SW 1271 (cell line): ENCODE measurements around the gene ULBP1.
"Not testable (repeated sequence)": the region's sequence is repeated elsewhere in the genome, so short reads cannot be mapped to it uniquely, and the experiment has no call there.

Source experiments
- DNase-seq, 2 experiments: peaks; one replicate each; lab custom pipeline; 2025; lab: John Stamatoyannopoulos, UW

Gene ULBP1

DNA sequence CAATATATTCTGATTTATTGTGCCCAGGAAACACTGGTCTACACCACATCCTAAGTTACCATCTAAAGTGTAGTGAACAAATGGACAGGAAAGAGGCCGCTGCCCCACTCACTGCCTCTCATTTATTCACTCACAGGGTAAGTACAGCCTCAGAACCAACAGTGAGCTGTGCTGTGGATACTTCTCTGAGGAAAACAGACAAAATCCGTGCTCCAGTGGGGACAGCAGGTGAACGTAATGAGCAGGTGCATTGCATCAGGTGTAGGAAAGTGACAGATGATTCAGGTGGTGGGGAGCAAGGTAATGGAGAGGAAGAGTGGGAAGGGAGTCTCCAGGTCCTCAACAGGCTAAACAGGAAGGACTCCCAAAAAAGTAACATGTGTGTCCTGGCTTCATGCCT lies 30.3 kb upstream of the ULBP1 start:
- DNase-seq = no peak

DNA sequence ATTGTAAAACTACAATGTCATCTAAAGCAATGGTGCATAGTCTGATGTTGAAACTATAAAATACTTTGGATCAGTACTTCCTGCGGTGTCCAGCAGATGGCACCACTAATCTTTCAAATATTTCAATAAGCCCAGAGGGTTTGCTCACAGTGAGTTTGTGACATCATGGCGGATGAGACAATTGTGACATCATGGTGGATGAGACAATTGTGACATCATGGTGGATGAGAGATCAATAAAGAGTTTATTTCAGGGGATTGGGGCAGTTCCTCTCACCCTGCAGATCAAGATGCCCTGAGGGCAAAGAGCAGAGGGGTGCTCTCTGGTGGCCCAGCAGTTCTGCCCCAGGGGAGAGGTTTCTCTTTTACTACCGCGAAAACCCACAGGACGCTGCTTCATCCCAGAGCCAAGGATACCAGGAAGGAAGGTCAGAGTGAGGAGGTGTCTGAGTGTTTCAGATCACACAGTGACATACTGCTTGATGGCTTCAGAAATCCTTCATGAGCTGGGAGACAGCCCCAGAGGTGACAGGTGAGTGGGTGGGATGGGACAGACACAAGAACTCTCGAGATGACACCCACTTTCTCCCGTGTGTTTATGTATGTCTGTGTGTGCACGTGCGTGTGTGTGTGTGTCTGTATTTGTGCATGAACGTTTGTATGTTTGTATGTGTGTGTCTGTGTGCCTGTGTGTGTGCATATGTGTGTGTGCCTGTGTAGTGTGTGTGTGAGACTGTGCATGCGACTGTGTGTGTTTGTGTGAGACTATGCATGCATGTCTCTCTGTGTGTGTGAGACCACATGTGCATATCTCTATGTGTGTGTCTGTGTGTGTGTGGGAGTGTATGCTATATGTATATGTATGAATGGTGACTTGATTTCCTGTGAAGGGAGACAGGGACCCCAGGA lies 29.2 kb upstream of the ULBP1 start:
- DNase-seq = peak; percentile 54 to 67

DNA sequence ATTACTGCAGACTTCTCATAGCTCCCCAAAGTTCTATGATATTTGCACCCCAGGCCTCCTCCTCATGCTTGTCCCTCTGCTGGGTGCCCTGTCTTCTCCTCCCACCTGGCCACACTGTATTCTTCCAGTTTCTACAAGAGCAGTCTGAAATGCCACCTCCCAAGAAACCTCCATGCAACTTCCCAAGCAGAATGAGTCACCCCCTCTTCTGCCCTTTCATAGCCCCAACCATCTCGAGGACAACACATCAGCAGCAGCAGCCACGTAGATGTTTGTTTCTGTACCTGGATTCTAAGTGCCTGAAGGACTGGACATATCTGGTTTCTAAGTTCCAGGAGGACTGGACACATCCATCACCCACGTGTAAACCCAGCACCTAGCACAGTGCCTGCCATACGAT lies 28.5 kb upstream of the ULBP1 start:
- no peak for DNase-seq

DNA sequence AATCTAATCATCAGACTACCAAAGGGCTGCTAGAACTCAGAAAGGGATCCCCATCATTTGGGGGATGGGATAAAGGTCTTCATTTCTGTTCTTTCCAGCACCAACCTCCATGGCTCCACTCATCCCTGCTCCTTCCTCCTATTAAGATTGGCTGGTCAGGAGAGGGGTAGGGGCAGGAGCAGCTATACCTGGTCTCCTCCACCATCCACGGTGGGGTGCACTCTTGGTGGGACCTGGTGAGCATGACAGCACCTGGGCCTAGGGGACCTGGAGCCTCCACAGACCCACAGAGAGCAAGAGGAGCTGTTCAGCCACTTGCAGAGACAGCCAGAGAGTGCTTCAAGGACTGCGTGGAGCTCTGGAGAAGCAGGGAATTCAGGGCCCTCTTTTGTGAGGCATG lies 28.1 kb upstream of the ULBP1 start:
- no peak for DNase-seq

DNA sequence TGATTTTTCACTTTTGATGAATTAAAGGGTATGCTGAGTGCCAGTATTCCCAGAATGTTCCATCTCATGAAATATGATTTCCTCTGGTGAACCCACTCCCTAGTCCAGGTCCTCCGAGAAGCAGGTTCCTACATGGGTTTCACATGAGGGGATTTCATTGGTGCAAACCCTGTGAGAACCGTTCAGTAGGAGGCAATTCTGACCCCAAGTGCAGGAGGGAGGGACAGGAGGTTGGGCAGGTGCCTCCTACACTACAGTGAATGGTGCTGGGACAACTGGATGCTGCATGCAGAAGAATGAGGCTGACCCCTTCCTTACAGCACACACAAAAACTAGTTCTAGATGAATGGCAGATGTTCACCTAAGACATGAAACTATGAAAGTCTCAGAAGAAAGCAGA lies 27.0 kb upstream of the ULBP1 start:
- no peak for DNase-seq

DNA sequence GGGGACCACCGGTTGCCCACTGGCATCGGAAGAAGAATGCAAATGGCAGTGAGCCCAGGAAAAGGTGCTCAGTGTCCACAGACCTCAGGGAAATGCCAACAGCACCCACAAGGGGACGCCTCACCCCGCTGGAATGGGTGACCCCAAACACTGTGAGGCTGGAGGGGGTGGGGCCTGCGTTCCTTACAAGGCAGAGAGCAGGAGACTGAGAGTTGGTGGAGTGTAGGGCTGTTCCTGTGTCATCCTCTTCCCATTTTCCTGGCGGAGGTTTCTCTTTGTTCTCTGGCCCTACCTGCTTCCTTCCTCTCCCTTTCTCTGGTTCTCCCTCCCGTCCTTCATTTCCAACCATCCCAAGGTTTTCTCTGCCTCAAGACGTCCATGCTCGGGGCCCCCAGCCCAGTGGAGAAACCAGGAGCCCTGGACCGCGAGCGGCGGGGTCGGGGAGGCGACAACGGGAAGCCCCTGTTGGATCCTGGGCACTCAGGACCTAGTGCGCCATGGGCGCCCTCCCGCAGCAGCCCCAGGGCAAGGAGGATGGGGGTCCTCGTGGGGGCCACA lies 25.7 kb upstream of the ULBP1 start:
- not testable (repeated sequence) for DNase-seq

DNA sequence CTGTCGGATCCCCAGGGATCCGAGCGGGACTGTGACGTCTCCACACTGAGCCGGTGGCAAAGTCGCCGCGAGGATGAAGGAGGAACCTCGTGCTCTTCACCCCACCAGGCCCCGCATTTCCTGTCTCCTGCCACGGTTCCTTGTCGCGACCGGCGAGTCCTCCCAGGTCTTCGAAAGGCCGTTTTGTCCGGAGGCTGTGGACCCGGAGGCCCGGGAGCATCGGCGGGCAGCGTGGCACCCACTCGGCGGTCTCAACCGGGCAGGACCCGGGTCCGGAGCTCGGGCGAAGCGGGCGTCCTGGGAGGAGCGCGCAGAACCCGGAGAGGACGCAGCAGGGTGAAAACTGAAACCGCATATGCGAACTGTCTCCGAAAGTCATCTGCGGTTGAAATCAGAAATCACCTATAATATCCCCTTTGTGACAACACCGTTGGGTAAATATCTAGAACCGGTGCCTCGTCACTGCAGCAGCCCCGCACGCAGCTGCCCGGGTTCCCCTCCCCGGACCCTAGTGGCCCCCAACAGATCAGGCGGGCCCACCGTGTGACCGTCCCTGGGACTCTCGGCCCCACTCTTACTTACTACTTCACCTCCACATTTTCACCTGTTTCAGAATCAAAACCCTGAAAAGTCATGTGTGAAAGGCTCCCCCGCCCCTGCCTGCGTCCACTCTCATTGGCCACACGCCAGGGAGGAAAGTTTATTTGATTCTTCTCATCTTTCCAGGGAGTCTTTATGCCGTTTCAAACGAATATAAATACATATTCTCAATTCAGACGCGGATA lies 25.0 kb upstream of the ULBP1 start:
- DNase-seq = no peak

DNA sequence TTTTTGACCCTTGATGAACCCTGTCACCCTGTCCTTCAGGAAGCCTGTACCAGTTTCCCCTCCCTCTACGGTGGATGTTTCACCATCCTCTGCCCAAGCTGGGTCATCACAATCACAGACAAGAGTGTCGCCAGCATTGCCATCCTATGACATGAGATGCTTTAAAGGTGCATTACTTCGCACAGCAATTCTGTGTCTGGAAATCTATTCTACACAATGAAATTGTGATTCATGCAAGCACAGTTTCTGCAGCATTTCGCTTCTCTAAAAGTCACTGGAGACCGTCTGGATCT lies 24.4 kb upstream of the ULBP1 start:
- no peak for DNase-seq

DNA sequence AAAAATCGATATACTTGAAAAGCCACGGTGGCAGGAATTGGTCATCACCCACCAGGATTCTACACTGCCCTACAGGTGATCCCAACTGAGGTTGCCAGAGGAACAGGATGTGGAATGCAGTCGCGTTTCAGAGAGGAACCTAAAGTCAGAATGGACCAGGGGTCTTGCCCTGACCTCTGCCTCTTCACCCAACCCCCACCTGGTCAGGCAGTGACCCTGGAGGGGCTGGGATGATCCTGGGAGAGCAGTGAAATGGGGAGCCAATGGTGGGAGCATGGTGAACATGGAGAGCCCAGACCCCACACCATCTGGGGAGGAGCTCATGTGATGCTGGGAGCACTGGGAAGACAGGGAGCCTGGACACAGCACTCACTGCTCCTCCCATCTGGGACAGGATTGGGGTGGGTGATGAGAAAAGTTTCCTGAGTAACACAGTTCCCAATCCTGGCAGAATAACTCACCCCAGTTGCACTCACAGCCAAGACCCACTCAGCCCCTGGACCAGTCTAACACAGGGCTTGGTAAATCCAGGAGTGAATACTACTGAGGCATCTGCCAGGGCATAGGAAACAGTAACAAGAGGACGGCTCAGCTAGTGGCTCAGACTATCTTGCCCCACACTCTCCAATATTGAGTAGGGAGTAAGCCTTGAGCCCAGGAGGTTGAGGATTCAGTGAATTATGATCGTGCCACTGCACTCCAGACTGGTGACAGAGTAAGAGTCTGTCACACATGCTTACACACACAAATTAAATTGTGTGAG lies 23.7 kb upstream of the ULBP1 start:
- no peak for DNase-seq

DNA sequence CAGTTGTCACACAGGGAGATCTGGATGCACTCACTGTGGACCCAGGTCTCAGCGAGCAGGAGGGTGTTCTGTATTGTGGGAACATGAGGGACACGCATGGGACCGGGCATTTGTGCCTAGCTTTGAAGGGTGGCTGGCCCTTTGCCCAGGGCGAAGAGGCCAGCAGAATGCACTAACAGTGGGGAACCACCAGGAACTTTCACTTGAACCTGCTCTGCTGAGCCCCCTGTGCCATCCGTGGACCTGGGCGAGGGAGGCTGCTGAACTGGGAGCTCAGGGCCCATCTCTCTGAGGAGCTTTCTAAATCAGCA lies 23.1 kb upstream of the ULBP1 start:
- DNase-seq = no peak

DNA sequence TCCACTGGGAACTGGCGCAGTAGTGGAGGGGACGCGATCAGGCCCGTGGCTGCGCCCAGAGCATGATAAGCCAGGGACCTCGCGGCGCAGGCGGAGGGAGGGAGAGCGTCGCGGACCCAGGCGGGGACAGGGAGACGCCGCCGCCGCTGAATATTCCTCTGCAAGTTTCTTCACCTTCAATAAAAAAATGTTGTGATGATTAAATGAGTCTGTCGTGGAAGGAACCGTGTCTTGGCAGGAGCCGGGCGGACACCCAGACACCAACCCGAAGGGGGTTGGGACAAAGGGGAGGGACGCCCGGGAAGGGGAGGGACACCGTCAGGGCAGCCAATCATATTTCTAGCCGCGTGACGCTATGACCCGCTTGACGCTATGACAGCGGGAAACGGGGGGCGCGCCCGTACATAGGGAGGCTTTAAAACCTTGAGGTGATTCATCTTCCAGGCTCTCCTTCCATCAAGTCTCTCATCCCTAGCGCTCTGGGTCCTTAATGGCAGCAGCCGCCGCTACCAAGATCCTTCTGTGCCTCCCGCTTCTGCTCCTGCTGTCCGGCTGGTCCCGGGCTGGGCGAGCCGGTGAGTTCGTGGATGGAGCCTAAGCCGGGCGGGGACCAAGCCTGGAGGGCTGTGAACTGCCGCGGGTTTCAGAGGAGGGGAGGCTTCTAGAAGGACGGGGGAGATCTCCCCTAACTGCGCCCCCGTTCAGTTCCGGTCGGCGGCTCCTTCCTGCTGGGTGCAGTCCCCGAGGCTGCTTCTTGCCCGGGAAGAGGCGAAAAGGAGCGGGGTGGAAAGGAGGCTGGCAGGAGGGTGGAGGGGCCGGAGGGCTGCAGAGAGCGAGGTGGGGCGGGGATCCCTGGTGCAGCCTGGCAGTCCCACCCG lies 21.9 kb upstream of the ULBP1 start, which contains the start of gene ULBP2:
TSS of gene ULBP2 (plus strand) at position 432 of the 878 bp plus-strand sequence. CDS start at position 491, 59 bp downstream.
- peak; percentile 92 for DNase-seq

DNA sequence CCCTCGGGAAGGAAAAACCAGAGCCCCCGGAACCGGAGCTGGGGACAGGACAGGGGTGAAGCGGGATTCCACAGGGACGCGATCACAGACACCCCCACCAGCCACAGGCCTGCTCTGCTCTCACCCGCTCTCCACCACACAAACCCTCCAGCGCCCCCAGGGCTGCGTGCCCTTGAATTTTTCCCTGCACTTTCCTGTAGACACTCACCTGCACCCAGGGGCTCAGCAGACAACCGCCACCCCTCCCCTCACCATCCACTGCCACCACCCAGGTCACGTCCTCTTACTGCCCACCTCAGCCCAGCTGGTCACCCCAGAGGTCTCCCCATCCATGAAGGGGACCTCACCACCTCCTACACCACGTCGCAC lies 21.3 kb upstream of the ULBP1 start:
- DNase-seq = no peak

DNA sequence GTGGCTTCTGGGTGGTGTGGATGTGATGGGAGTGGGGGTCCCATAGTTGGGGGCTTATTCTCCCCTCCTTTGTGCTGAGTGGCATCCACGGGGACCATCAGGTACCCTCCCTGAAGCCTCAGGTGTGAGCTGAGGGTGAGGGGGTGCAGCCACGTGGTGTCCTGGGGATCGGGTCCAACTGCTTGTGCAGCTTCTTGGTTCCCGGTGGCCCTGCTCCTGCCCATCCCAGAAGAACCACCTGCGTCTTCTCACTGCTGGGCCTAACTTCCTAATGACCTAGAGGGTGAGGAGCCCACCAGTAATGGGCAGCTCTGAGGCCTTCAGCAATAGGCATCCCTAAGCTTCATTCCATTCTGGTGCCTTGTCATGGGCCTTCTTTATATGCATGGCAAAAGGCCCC lies 20.4 kb upstream of the ULBP1 start:
- not testable (repeated sequence) for DNase-seq

DNA sequence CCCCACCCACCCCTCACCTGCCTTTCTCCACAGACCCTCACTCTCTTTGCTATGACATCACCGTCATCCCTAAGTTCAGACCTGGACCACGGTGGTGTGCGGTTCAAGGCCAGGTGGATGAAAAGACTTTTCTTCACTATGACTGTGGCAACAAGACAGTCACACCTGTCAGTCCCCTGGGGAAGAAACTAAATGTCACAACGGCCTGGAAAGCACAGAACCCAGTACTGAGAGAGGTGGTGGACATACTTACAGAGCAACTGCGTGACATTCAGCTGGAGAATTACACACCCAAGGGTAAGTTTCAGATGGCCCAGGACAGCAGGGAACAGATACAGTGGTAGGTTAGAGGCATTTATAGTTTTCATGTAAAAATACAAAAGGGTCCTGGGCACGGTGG lies 18.5 kb upstream of the ULBP1 start:
- not testable (repeated sequence) for DNase-seq

DNA sequence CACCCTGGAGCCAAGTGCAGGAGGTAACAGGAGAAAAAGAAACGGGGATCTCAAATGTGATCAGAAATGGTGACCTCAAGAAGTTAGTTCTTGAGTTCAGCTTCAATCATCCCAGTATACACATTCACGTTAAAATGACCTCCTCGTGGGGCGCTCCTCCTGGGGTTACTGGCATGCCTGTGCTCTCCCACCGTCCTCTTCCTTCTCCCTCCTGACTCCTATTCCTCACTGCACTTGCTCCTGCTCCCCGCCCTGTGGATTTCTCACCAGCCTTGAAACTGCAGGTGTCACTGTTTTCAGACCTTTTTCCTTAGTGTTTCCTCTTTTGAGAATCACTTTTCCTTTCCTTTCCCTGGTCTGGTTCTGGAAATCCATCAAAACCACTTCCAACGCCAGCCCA lies 17.1 kb upstream of the ULBP1 start:
- not testable (repeated sequence) for DNase-seq

DNA sequence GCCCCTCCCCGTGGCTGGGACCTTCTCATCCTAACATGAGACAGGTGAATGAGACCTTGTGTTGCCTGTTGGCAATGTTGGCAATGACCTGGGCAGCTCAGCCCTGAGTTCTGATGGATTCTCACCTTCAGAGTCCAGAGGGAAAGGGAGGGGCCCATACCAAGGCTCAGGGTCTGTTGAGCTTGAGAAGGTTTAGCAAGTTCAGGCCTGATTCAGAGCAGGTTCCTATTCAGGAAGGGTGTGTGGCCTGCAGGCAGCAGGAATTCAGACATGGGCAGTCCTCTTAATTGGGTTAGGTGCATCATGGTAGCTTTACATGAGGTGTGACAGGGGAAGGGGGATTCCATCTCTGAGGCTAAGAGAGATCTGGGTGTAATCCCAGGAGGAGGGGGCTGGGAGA lies 16.2 kb upstream of the ULBP1 start:
- not testable (repeated sequence) for DNase-seq

DNA sequence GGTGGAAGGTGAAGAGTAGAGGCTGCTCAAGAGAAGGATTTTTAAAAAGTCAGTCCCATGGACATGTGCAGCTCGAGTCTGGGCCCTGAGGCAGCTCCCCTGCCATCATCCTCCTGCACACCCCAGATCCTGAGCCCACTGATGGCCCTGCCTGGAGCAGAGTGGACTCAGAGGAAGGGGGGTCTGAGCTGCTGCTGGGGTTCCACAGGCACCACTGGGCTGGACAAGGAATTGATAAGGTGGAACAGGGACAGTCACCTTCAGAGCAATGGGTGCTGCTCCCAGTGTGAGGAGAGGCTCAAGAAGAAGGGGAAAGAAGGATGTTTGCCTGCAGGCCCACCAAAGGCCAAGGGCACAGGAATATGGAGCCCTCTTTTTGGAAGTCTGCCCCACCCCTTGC lies 15.7 kb upstream of the ULBP1 start:
- DNase-seq = no peak

DNA sequence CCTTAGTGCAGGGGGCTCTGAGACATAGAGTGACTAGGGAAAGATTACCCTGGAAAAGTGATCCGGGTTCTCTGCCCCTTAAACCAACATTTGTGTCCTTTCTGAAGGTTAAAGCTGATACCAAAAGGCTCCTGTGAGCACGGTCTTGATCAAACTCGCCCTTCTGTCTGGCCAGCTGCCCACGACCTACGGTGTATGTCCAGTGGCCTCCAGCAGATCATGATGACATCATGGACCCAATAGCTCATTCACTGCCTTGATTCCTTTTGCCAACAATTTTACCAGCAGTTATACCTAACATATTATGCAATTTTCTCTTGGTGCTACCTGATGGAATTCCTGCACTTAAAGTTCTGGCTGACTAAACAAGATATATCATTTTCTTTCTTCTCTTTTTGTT lies 15.1 kb upstream of the ULBP1 start:
- DNase-seq = no peak

DNA sequence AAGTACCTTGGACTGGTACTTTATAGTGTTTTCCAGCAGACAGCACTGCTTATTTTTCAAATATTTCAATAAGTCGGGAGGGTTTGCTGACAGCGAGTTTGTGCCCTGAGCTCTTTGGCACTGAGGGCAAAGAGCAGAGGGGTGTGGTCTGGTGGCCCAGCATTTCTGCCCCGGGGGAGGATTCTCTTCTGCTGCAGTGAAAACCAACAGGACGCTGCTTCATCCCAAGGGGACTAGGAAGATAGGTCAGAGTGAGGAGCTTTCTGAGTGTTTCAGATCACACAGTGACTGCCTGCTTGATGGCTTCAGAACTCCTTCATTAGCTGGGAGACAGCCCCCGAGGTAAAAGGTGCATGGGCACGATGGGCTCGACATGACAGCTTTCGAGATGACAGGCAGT lies 13.3 kb upstream of the ULBP1 start:
- no peak for DNase-seq

DNA sequence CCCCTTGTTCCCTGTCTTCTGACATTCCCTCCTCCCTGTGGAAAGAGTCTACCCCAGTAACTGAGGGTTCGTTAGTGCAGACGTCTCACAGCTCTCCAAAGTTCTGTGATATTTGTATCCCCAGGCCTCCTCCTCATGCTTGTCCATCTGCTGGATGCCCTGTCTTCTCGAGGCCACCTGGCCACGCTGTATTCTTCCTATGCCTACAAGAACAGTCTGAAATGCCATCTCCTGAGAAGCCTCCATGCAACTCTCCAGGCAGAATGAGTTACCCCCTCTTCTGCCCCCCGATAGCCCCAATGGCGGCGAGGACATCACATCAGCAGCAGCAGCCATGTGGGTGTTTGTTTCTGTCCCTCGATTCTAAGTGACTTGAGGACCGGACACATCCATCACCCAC lies 12.6 kb upstream of the ULBP1 start:
- DNase-seq = no peak

DNA sequence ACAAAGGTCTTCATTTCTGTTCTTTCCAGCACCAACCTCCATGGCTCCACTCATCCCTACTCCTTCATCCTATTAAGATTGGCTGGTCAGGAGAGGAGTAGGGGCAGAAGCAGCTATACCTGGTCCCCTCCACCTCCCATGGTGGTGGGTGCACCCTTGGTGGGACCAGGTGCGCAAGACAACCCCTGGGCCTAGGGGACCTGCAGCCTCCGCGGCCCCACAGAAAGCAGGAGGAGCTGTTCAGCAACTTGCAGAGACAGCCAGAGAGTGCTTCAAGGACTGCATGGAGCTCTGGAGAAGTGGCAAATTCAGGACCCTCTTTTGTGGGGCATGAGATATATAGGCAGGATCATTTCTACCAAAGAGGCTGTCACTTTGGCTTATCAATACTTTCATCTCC lies 12.1 kb upstream of the ULBP1 start:
- DNase-seq = no peak

DNA sequence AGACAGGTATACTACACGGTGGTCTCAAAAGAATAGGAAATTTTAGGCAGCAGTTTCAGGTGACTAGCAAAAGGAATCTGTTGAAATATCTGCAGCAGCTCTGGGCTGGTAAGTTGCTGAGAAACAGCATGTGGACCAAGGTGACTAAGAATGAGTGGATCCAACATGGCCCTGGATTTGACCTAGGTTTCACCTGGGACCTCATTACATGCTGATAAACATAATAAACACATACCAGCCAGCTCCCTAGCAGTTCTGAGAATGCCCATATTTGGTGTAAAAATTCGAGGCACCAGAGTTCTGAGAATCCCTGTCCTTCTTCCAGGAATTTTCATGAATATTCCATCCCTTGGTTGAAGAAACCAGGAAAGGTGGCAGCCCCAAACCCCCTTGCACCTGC lies 10.4 kb upstream of the ULBP1 start:
- not testable (repeated sequence) for DNase-seq
